Measurements from ENCODE around the gene FTH1.

GRCh38 chr11:61975638-61976419 lies 8.4 kb upstream of the FTH1 start:
- no peak for TF ChIP-seq CTCF (IDR thresholded peaks at IDR 0.05)
- no peak for TF ChIP-seq POLR2A (IDR thresholded peaks at IDR 0.05)
- no peak for TF ChIP-seq EP300 (IDR thresholded peaks at IDR 0.05)
